Measurements from ENCODE around the gene IGFN1. TPM values are rescaled to one million over a fixed set of nuclear protein-coding genes. Genes with fewer than 3 reads are reported as not detected.

IGFN1 gene
- polyA plus RNA-seq, 1 donor from 2014 or later, result not detected

- no peak overlapping the region for H3K27ac ChIP-seq (ENCODE audit: low read length)
- no peak overlapping the region for H3K4me2 ChIP-seq (ENCODE audit: low read length)
- H3K4me3 ChIP-seq (ENCODE audit: low read length), result no peak overlapping the region
- H3K9me3 ChIP-seq (ENCODE audit: low read length), result no peaks in the 10 kb centered on the region
- H2AFZ ChIP-seq (ENCODE audit: low read depth, low read length), result no peak overlapping the region
- no peaks in the 10 kb centered on the region for H3K79me2 ChIP-seq (replicated peaks; ENCODE audit: insufficient read depth, low read length)
- TF ChIP-seq EP300 (conservative IDR thresholded peaks at IDR 0.05; ENCODE audit: poor library complexity, severe bottlenecking) (no peak), CTCF (IDR thresholded peaks at IDR 0.05; ENCODE audit: poor library complexity, severe bottlenecking) (no peak), MXI1 (conservative IDR thresholded peaks at IDR 0.05; ENCODE audit: poor library complexity, severe bottlenecking) (no peak), RAD21 (conservative IDR thresholded peaks at IDR 0.05) (no peak), POLR2AphosphoS5 (IDR thresholded peaks at IDR 0.05) (no peak), TAF1 (IDR thresholded peaks at IDR 0.05; ENCODE audit: low read depth) (no peak), EZH2 (IDR thresholded peaks at IDR 0.05; ENCODE audit: borderline replicate concordance, insufficient read depth, low read length, poor library complexity, severe bottlenecking) (no peak), REST (IDR thresholded peaks at IDR 0.05; ENCODE audit: borderline replicate concordance) (no peak), SMC3 (conservative IDR thresholded peaks at IDR 0.05; ENCODE audit: poor library complexity) (no peak)
- no peaks in the 10 kb centered on the region for H4K20me1 ChIP-seq (ENCODE audit: insufficient read depth)
- no peaks in the 10 kb centered on the region for H3K27me3 ChIP-seq (ENCODE audit: insufficient read depth, low read depth, low read length)
- no peaks in the 10 kb centered on the region for H3K36me3 ChIP-seq (ENCODE audit: insufficient read depth, low read length)
- no peak overlapping the region for H3K9ac ChIP-seq (ENCODE audit: low read length)
- H3K9me2 ChIP-seq (ENCODE audit: insufficient read depth, low read length), result no peaks in the 10 kb centered on the region
- H3F3A ChIP-seq (ENCODE audit: insufficient read depth, low read length, poor library complexity, severe bottlenecking), result no peaks in the 10 kb centered on the region
Measured at GRCh38 chr1:201183753-201184152, 6.9 kb upstream of the IGFN1 start.

- Histone ChIP-seq H3K27me3 (ENCODE audit: insufficient read depth, low read depth, low read length) (no peaks in the 10 kb centered on the region), H3K36me3 (ENCODE audit: insufficient read depth, low read length) (no peaks in the 10 kb centered on the region), H3K4me2 (ENCODE audit: low read length) (no peak overlapping the region), H3K9me3 (ENCODE audit: low read length) (no peaks in the 10 kb centered on the region), H3K9me2 (ENCODE audit: insufficient read depth, low read length) (no peaks in the 10 kb centered on the region), H3K27ac (ENCODE audit: low read length) (no peak overlapping the region), H3K79me2 (replicated peaks; ENCODE audit: insufficient read depth, low read length) (no peaks in the 10 kb centered on the region), H3F3A (ENCODE audit: insufficient read depth, low read length, poor library complexity, severe bottlenecking) (no peaks in the 10 kb centered on the region), H2AFZ (ENCODE audit: low read depth, low read length) (no peak overlapping the region), H3K4me3 (ENCODE audit: low read length) (no peak overlapping the region), H4K20me1 (ENCODE audit: insufficient read depth) (no peaks in the 10 kb centered on the region), H3K9ac (ENCODE audit: low read length) (no peak overlapping the region)
- TF ChIP-seq RAD21 (conservative IDR thresholded peaks at IDR 0.05) (peak; percentile 58), EZH2 (IDR thresholded peaks at IDR 0.05; ENCODE audit: borderline replicate concordance, insufficient read depth, low read length, poor library complexity, severe bottlenecking) (no peak), SMC3 (conservative IDR thresholded peaks at IDR 0.05; ENCODE audit: poor library complexity) (peak; percentile 54), POLR2AphosphoS5 (IDR thresholded peaks at IDR 0.05) (no peak), EP300 (conservative IDR thresholded peaks at IDR 0.05; ENCODE audit: poor library complexity, severe bottlenecking) (no peak), TAF1 (IDR thresholded peaks at IDR 0.05; ENCODE audit: low read depth) (no peak), CTCF (IDR thresholded peaks at IDR 0.05; ENCODE audit: poor library complexity, severe bottlenecking) (peak; percentile 64), MXI1 (conservative IDR thresholded peaks at IDR 0.05; ENCODE audit: poor library complexity, severe bottlenecking) (no peak)
Measured at GRCh38 chr1:201184307-201185122, 6.1 kb upstream of the IGFN1 start.
